Omental fat pad (tissue), 4 donors: ENCODE data around the gene EFNB3. TPM values are rescaled to one million over a fixed set of nuclear protein-coding genes. Genes with fewer than 3 reads are reported as not detected.

Source experiments
- ATAC-seq: fragments of 150-250 bp; one replicate; pipeline ENCODE4 v1.9.1; 2016; ENCODE audit warnings: mild to moderate bottlenecking, moderate library complexity; ENCODE audit not compliant: low FRiP score
- DNase-seq: peaks from one replicate; pipeline ENCODE4 v3.0.0-alpha.2; 2019; ENCODE audit warnings: low spot score
- total RNA-seq, 4 donors: library from RNA; depleted of rRNA; stranded (reverse); fragments of >200 nt; gene quantifications; one replicate each; pipeline ENCODE4 v1.1.0, GENCODE V29; 2016
- TF ChIP-seq, protein P1 (sequence below), 3 donors: fragments of 450-650 bp; IDR thresholded peaks; one replicate each; pipeline ENCODE4 v1.5.1; 2016 to 2017; ENCODE audit warnings: antibody characterized with exemption in 3 of 3, mild to moderate bottlenecking in 3 of 3, moderate library complexity in 2 of 3

EFNB3 gene
- total RNA-seq, 4 donors from 2014 or later: 0.47 to 4.3 (median 2.4) TPM

DNA sequence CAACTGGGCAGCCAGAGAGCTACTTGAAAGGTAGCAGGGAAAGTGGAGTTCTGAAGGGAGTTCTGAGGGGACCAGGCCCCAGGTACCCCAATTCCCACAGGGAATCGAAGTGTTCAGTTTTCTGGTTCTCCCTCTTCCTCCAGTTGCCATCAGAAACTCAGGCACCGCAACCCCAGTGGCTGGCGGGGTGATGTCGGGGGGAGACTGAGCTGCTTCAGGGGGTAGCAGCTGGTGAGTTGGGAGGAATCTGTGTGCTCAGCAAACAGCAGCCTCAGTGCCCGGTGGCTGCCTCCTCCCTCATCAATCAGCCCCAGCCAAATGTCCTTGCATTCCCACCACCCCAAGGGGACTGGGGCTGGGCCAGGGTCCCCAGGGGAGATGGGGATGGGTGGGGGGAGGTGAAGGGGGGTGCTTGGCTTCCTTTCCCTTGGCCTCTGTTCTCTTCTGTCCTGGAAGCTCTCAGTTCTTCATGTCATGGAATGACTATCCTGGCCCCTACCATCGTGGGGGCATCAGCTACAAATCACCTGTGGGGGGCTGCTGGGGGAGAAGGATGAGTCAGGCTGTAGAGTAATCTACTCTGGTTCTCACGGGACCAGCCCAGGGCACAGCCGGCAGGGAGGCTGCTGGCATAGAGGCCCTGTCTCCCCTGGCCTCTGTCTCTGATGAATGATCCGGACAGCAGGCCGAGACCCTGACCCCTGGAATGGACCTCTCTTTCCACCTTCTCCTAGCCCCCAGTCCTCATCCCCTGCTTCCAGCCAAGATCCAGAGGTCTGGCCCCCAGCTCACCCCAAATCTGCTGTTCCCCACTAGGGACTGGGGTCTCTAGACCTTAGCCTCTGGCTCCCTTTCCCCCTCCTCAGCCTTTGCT, 10.0 kb downstream of the EFNB3 start:
- ATAC-seq: no peak
- DNase-seq: no peak
- TF ChIP-seq, protein P1, sequence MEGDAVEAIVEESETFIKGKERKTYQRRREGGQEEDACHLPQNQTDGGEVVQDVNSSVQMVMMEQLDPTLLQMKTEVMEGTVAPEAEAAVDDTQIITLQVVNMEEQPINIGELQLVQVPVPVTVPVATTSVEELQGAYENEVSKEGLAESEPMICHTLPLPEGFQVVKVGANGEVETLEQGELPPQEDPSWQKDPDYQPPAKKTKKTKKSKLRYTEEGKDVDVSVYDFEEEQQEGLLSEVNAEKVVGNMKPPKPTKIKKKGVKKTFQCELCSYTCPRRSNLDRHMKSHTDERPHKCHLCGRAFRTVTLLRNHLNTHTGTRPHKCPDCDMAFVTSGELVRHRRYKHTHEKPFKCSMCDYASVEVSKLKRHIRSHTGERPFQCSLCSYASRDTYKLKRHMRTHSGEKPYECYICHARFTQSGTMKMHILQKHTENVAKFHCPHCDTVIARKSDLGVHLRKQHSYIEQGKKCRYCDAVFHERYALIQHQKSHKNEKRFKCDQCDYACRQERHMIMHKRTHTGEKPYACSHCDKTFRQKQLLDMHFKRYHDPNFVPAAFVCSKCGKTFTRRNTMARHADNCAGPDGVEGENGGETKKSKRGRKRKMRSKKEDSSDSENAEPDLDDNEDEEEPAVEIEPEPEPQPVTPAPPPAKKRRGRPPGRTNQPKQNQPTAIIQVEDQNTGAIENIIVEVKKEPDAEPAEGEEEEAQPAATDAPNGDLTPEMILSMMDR (IDR thresholded peaks at IDR 0.05): no peak

DNA sequence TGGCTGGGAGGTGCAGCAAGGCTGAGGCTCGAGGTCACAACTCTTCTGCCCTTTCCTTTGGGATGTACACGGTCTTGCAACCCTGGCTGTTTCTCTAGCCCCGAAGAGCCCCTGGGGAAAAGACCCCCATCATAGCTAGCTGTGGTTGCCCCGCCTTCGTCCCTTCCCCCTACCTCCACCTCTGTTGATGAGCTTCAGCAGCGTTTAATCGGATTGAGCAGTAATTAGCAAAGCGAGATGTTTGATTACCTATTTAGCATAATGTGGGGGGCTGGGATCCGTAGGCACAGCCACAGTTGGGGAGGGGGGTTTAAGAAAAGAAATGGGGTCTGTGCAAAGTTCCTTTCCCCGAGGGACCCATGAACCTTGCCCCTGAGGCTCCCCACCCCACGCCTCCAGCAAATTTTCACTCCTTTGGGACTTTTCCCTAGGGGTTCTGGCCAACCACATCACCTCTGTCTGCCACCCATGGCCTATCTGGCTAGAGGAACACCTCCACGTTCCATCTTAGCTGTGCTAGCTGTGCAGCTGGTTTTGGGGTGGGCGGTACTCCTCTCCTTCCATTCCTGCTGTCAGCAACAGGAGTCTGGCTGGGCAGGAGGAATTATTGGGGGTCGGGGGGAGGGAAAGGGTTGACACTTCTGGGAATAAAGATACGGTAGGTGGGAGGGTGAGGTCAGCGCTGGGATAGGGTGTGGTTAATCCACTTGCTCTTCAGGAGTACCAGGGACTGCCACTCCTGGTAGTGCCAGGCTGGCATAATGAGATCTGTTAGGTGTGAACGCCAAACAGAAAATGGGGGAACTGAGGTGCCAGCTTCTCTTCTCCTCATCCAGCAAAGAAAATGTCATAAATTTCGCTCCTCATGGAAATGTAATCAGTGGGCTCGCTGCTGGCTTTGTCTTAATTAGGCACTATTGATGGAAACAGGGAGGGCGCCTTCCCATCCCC, 11.2 kb downstream of the EFNB3 start:
- no peak for ATAC-seq
- TF ChIP-seq, protein P1 (IDR thresholded peaks at IDR 0.05): no peak

DNA sequence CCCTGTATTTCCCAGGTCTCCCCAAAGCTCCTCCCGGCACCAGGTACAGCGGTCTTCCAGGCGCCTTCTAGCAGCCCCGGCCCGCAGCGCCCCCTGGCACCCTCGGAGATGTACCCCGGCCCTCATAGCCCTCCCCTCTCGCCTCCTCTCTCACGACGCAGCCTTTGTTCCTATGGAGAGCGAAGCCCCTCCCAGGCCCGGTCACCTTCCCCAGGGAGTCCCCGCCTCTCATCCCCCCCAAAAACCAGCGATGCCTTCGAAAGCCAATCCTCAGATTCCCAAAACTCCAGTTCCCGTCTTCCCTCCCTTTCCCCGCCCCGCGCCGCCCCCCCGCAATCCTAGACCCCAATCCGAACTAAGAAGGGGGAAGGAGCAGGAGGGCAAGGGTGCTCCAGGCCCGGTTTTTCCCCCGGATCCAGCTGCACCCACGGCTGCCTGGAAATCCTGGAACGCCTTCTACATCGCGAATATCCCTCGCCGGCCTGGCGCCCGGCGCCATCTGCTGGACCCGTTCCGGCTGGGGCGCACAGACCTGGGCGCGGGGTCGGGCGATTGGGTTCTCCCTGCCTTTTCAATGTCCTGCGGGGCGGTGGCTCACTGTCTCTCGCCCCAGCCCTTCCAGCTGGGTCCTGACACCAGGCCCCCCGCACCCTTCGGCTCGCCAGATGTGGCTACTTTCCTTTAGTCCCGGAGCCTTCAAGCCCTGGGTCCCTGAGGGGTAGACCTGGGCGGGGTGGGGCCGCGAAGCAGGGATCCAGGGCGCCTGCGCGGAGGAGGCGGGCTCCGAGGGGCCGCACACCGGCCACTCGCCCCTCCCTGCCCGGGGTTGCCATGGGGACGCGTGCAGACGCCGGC, 12.1 kb downstream of the EFNB3 start, which contains the start of gene DNAH2:
Gene DNAH2 (plus strand): TSS at position 844 of the 855 bp plus-strand sequence. CDS start 1,991 bp downstream, outside the sequence.
- no peak for DNase-seq
- TF ChIP-seq, protein P1 (IDR thresholded peaks at IDR 0.05): no peak
- peak; percentile 91 for ATAC-seq

More for the DNA sequence above, 11.2 kb downstream of the EFNB3 start:
- no peak for DNase-seq

- ATAC-seq: no peak
- DNase-seq: no peak
- TF ChIP-seq, protein P1 (IDR thresholded peaks at IDR 0.05): no peak
Observed at GRCh38 chr17:7717756-7718350, 12.9 kb downstream of the EFNB3 start.

GRCh38 chr17:7719661-7720060, 14.7 kb downstream of the EFNB3 start:
- TF ChIP-seq, protein P1 (IDR thresholded peaks at IDR 0.05): no peak
- no peak for ATAC-seq
- DNase-seq: no peak

GRCh38 chr17:7720125-7720524, 15.1 kb downstream of the EFNB3 start:
- no peak for ATAC-seq
- TF ChIP-seq, protein P1 (IDR thresholded peaks at IDR 0.05): no peak

More at GRCh38 chr17:7720125-7720524, 15.1 kb downstream of the EFNB3 start:
- DNase-seq: no peak
